ENCODE measurements around the gene UQCC3. TPM values are rescaled to one million over a fixed set of nuclear protein-coding genes. Genes with fewer than 3 reads are reported as not detected.

Gene UQCC3
- total and polyA plus RNA-seq, 2 of the 13 experiments (the other 11 are each of a cell fraction or from before 2014, with no cell fraction given), result 7.7 to 16.0 TPM

- no peak for TF ChIP-seq NFAT5 (CRISPR knock-in tag; IDR thresholded peaks at IDR 0.05)
- no peak for TF ChIP-seq KAT8 (CRISPR knock-in tag; IDR thresholded peaks at IDR 0.05)
- TF ChIP-seq ZNF543 (CRISPR knock-in tag; IDR thresholded peaks at IDR 0.05), result no peak
- no peak for TF ChIP-seq KMT2B (CRISPR knock-in tag; IDR thresholded peaks at IDR 0.05)
- no peak for TF ChIP-seq TBL1XR1 (IDR thresholded peaks at IDR 0.05; ENCODE audit: borderline replicate concordance, low read length, partially characterized antibody)
- TF ChIP-seq DR1 (CRISPR knock-in tag; IDR thresholded peaks at IDR 0.05), result no peak
- TF ChIP-seq CSRNP2 (CRISPR knock-in tag; conservative IDR thresholded peaks at IDR 0.05; ENCODE audit: low read depth), result no peak
- TF ChIP-seq GPN1 (CRISPR knock-in tag; IDR thresholded peaks at IDR 0.05; ENCODE audit: borderline replicate concordance), result no peak
- TF ChIP-seq SIX4 (CRISPR knock-in tag; IDR thresholded peaks at IDR 0.05), result no peak
- TF ChIP-seq ZNF557 (CRISPR knock-in tag; IDR thresholded peaks at IDR 0.05), result no peak
- no peak for TF ChIP-seq KDM2A (CRISPR knock-in tag; IDR thresholded peaks at IDR 0.05; ENCODE audit: borderline replicate concordance, low read depth)
- TF ChIP-seq ZFP36L1 (CRISPR knock-in tag; IDR thresholded peaks at IDR 0.05), result no peak
- no peak for TF ChIP-seq ZHX1 (CRISPR knock-in tag; IDR thresholded peaks at IDR 0.05; ENCODE audit: low read depth)
- peak; percentile 79 for TF ChIP-seq AGO2 (optimal IDR thresholded peaks at IDR 0.05; ENCODE audit: low read depth, low read length)
- no peak for TF ChIP-seq ZNF773 (CRISPR knock-in tag; IDR thresholded peaks at IDR 0.05; ENCODE audit: borderline replicate concordance)
- no peak for TF ChIP-seq PBX3 (CRISPR knock-in tag; IDR thresholded peaks at IDR 0.05; ENCODE audit: borderline replicate concordance)
- TF ChIP-seq POLR2G (IDR thresholded peaks at IDR 0.05; ENCODE audit: low read depth, low read length), result peak; percentile 54; the same call in 1 of the 2 replicates
- no peak for TF ChIP-seq FOXO4 (CRISPR knock-in tag; conservative IDR thresholded peaks at IDR 0.05)
Observed at GRCh38 chr11:62707277-62707861, 35.9 kb downstream of the UQCC3 start, which contains the start of the genes BSCL2 and GNG3 (continued).
